Measurements from ENCODE around the gene ABT1.

GRCh38 chr6:26600759-26601158 is 4.0 kb downstream of the ABT1 start:
- no peak for TF ChIP-seq CTCF (IDR thresholded peaks at IDR 0.05)
- TF ChIP-seq GABPA (IDR thresholded peaks at IDR 0.05; ENCODE audit: low read depth): no peak
- TF ChIP-seq IRF3 (IDR thresholded peaks at IDR 0.05; ENCODE audit: low read depth, low read length): no peak
- no peak for TF ChIP-seq POLR2AphosphoS5 (IDR thresholded peaks at IDR 0.05; ENCODE audit: low read depth, low read length)

All from SK-N-SH (cell line).